SU-DHL-6 (cell line): Measurements from ENCODE around the gene SOCS2.
"Not testable (repeated sequence)": the region's sequence is repeated elsewhere in the genome, so short reads cannot be mapped to it uniquely, and the experiment has no call there.

Experiments used
- CTCF ChIP-seq: fragments of 200-600 bp; sonication (generic); IDR thresholded peaks from one replicate; pipeline ENCODE4 v1.5.1; 2017; ENCODE audit warnings: antibody characterized with exemption, mild to moderate bottlenecking, low read length, moderate library complexity; ENCODE audit not compliant: insufficient read depth, poor library complexity, severe bottlenecking
- EZH2phosphoT487 ChIP-seq: fragments of 200-600 bp; sonication (generic), shearing (Covaris generic); conservative IDR thresholded peaks from 2 replicates; pipeline ENCODE4 v1.6.1; 2018; ENCODE audit warnings: mild to moderate bottlenecking, antibody characterized with exemption, low read length, moderate library complexity, mixed read lengths

- not testable (repeated sequence) for TF ChIP-seq CTCF, EZH2phosphoT487
Measured at GRCh38 chr12:93625295-93625645, 52.8 kb downstream of the SOCS2 start.
